ENCODE results near the gene HOXB3. TPM values are rescaled to one million over a fixed set of nuclear protein-coding genes. Genes with fewer than 3 reads are reported as not detected.

The HOXB3 gene
- total RNA-seq, 4 donors from 2014 or later: 3.7 to 14.1 (median 9.4) TPM

DNA sequence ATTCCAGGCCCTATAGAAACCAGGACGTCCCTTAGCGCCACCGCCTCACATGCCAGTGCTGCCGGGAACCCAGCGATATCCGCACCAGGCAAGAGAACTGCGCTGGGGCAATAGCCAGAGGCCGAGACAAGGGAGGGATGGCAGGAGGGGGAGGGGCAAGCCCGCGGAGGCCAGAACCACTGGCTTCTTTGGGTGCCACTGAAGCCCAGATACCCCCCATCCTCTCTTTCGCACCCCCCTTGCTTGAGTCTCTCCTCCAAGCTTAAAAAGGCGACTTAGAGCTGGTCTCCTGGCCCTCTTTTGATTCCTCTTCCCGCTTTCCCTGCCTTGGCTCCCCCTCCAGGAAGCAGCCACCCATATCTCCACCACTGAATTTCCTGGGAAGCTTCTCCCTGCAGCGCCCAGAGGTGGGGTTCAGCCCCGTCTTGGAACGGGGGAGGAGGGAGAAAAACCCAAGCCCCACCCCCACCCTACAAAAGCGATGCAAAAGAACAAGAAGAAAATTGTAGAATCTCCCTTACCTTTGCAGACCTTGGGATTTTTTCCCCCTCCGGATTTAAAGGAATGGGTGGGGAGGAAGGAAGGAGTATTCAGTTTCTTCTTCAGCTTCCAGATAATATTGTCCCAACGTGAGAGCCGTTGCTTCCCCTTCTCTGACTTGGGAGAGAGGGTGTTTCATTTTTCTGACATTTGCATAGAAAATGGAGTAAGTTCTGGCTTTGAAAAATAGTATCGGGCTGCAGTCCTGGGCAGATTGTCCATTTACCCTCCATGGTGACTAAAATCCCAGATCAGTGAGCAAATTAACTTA, 14.1 kb upstream of the HOXB3 start:
- Histone ChIP-seq H3K4me1 (peaks cover 0 to 15% (median 3%) of the 10 kb centered on the region in 4 donors), H3K4me3 (peak overlapping the region; percentile 13 to 49 (median 27)), H3K27me3 (peaks cover 0 to 100% of the 10 kb centered on the region in 2 donors), H3K27ac (peak overlapping the region in 3 of 4 donors; percentile 5 to 80 (median 58)), H3K9me3 (peaks cover 0 to 13% (median 0%) of the 10 kb centered on the region in 4 donors), H3K36me3 (no peaks in the 10 kb centered on the region)
- WGBS, 2 donors: 3 to 12% methylated on average over 21 of the region's 21 CpGs
- TF ChIP-seq EP300 (IDR thresholded peaks at IDR 0.05): peak in 1 of 2 donors; percentile 31
- TF ChIP-seq POLR2A (IDR thresholded peaks at IDR 0.05): no peak
- TF ChIP-seq, protein P1, sequence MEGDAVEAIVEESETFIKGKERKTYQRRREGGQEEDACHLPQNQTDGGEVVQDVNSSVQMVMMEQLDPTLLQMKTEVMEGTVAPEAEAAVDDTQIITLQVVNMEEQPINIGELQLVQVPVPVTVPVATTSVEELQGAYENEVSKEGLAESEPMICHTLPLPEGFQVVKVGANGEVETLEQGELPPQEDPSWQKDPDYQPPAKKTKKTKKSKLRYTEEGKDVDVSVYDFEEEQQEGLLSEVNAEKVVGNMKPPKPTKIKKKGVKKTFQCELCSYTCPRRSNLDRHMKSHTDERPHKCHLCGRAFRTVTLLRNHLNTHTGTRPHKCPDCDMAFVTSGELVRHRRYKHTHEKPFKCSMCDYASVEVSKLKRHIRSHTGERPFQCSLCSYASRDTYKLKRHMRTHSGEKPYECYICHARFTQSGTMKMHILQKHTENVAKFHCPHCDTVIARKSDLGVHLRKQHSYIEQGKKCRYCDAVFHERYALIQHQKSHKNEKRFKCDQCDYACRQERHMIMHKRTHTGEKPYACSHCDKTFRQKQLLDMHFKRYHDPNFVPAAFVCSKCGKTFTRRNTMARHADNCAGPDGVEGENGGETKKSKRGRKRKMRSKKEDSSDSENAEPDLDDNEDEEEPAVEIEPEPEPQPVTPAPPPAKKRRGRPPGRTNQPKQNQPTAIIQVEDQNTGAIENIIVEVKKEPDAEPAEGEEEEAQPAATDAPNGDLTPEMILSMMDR (IDR thresholded peaks at IDR 0.05): no peak
- no peak for DNase-seq (ENCODE audit: low spot score in 2 of 2)

DNA sequence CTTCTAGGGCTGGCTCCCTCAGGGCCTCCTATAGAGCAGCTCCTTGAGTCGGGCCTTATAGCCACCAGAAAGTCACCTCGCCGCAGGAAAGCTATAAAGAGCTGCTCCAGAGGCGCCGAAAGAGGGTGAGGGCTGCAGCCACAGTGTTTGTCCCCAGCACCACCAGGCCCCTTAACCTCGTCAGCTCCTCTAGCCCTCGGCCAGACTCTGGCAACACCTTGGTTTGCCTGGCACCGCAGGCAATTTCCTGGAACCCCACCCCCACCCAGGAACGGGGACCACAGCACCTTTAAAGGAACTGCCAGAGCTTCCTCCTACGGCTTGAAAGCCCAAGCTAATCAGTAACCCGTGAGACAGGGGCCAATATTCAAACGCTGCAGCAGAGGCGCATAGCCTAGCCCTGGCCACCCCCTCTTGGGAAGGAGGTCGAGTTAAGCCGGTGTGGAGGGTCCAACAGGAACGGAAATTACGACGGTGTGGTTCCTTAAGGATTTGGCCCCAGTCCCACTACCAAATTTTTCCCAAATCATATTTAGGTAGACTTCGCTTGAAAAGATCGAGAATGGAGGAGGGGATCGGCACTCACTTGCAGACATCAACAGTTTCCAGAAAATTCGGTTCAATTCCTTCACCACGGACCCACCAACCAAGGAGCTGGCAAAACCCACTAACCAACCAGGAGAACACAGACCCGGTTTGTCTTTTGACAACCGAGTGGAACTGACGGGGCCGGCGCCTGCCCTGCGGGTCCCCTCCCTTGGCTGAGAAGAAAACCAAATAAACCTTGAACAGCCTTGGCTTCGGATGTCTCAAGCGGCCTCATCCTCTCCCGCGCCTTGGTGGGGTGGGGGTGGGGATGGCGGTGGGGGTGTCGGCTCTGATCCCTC, 11.7 kb upstream of the HOXB3 start:
- Histone ChIP-seq H3K9me3 (peaks cover 0 to 13% (median 0%) of the 10 kb centered on the region in 4 donors), H3K4me1 (peaks cover 0 to 35% (median 13%) of the 10 kb centered on the region in 4 donors), H3K36me3 (no peaks in the 10 kb centered on the region), H3K27ac (no peak overlapping the region), H3K27me3 (peaks cover 0 to 100% of the 10 kb centered on the region in 2 donors), H3K4me3 (peak overlapping the region in 2 of 4 donors; percentile 41 to 49)
- TF ChIP-seq POLR2A (IDR thresholded peaks at IDR 0.05) (no peak), EP300 (IDR thresholded peaks at IDR 0.05) (no peak)
- TF ChIP-seq, protein P1 (IDR thresholded peaks at IDR 0.05): no peak
- 26 to 32% methylated on average over 31 to 32 of the region's 35 CpGs for WGBS, 2 donors
- no peak for DNase-seq (ENCODE audit: low spot score in 2 of 2)

DNA sequence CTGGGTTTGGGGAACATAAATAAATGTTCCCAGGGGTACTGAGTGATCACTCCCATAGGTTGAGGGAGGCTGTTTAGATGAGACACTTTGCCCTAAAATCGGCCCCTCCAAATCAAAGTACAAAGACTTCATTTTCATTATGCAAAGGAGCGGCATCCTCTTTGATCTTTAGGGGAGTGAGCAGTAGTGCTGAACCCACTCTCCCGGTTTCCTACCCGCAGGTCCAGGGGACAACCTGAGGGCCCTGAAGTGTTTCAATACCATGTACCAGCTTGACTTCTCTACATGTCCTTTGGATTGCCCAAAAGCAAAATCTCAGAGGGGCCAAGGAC, 11.1 kb upstream of the HOXB3 start:
- Histone ChIP-seq H3K27ac (no peak overlapping the region), H3K4me3 (no peak overlapping the region), H3K4me1 (peaks cover 0 to 41% (median 13%) of the 10 kb centered on the region in 4 donors), H3K9me3 (peaks cover 0 to 13% (median 0%) of the 10 kb centered on the region in 4 donors), H3K36me3 (no peaks in the 10 kb centered on the region), H3K27me3 (peaks cover 0 to 100% of the 10 kb centered on the region in 2 donors)
- 37 to 61% methylated on average over 4 of the region's 4 CpGs for WGBS, 2 donors
- no peak for TF ChIP-seq EP300 (IDR thresholded peaks at IDR 0.05)
- TF ChIP-seq POLR2A (IDR thresholded peaks at IDR 0.05): no peak
- TF ChIP-seq, protein P1 (IDR thresholded peaks at IDR 0.05): no peak
- no peak for DNase-seq (ENCODE audit: low spot score in 2 of 2)

DNA sequence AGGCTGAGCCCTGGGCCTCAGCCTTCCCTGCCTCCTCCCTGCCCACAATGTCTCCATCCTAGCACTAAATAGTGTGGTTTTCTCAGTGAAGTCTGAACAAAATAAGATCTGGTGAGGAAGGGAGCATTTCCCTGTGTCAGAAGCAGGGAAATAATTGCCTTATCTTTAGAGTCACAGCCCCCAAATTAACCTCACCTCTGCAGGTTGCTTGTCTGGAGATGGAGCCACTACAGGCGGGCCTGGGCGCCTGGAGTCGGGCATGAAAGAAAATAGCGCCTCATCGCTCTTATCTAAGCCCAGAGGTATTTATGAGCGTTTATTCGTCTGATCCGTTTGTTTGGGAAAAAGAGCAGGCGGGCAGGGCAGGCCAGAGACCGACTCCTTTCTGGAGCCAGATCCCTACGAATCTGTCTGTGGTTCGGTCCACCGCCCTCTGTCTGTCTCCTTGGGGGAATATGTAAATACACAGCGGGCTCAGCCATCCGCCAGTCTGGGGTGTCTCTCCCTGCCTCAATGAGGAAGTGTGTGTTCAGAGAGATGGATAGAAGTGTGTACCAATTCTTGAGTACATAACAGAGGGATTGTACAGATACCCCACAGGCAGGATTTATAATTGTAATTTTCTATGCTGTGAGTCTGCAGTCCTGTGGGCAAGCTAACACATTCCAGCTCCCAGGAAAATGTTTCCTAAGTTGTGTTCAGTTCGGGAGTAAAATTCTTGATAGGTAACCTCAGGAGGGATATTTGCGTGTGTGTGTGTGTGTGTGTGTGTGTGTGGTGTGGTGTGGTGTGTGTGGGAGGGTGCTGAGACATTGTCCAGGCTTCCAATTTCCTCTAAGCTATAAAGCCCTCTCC, 10.4 kb upstream of the HOXB3 start:
- Histone ChIP-seq H3K36me3 (no peaks in the 10 kb centered on the region), H3K27ac (no peak overlapping the region)
- WGBS, 2 donors: 64 to 66% methylated on average over 17 of the region's 17 CpGs

More for the DNA sequence above, 10.4 kb upstream of the HOXB3 start:
- TF ChIP-seq EP300 (IDR thresholded peaks at IDR 0.05) (no peak), POLR2A (IDR thresholded peaks at IDR 0.05) (no peak)
- TF ChIP-seq, protein P1 (IDR thresholded peaks at IDR 0.05): no peak
- Histone ChIP-seq H3K4me3 (no peak overlapping the region), H3K27me3 (peaks cover 0 to 100% of the 10 kb centered on the region in 2 donors), H3K9me3 (peaks cover 0 to 13% (median 0%) of the 10 kb centered on the region in 4 donors), H3K4me1 (peaks cover 0 to 45% (median 15%) of the 10 kb centered on the region in 4 donors)
- DNase-seq (ENCODE audit: low spot score in 2 of 2): no peak
